PFSK-1 (cell line): ENCODE measurements around the gene TTC28.

Experiments
- FOXP2 ChIP-seq: optimal IDR thresholded peaks from 2 replicates; pipeline ENCODE3; 2011; ENCODE audit warnings: borderline replicate concordance, control low read depth, inconsistent platforms; ENCODE audit not compliant: insufficient read depth; ENCODE audit errors: extremely low read length, extremely low read depth
- POLR2AphosphoS5 ChIP-seq: IDR thresholded peaks from 2 replicates; pipeline ENCODE4 v1.6.1; 2012; ENCODE audit warnings: low read depth, mild to moderate bottlenecking, control low read depth, low read length, moderate library complexity
- REST ChIP-seq, 2 experiments: IDR thresholded peaks; 2 replicates each; pipeline versions ENCODE4 v1.6.1 to v1.8.0; 2011 to 2012; ENCODE audit warnings: low read depth in 2 of 2, low read length in 2 of 2, control low read depth in 1 of 2, inconsistent platforms in 1 of 2, mild to moderate bottlenecking in 1 of 2, moderate library complexity in 1 of 2; ENCODE audit not compliant: insufficient read depth in 1 of 2
- SIN3A ChIP-seq: IDR thresholded peaks from 2 replicates; pipeline ENCODE4 v1.6.1; 2012; ENCODE audit warnings: mild to moderate bottlenecking, low read length, moderate library complexity, borderline replicate concordance; ENCODE audit not compliant: insufficient read depth
- TAF1 ChIP-seq: IDR thresholded peaks from 2 replicates; pipeline ENCODE4 v1.6.1; 2012; ENCODE audit warnings: low read length, control low read depth, borderline replicate concordance; ENCODE audit not compliant: insufficient read depth

TTC28 gene

GRCh38 chr22:28024422-28024888 lies 655.2 kb downstream of the TTC28 start:
- TF ChIP-seq TAF1 (no peak), POLR2AphosphoS5 (no peak), FOXP2 (no peak), SIN3A (no peak), REST (IDR thresholded peaks at IDR 0.05; ENCODE audit: insufficient read depth in 1 of 2, low read depth in 2 of 2, low read length in 2 of 2) (no peak)

- TF ChIP-seq SIN3A (no peak), REST (IDR thresholded peaks at IDR 0.05; ENCODE audit: insufficient read depth in 1 of 2, low read depth in 2 of 2, low read length in 2 of 2) (no peak), POLR2AphosphoS5 (no peak), TAF1 (no peak), FOXP2 (no peak)
Measured at GRCh38 chr22:28023774-28024173, 655.9 kb downstream of the TTC28 start.

GRCh38 chr22:28023036-28023435 lies 656.6 kb downstream of the TTC28 start:
- no peak for TF ChIP-seq FOXP2
- TF ChIP-seq SIN3A, result no peak

GRCh38 chr22:28021998-28022660 lies 657.5 kb downstream of the TTC28 start:
- TF ChIP-seq POLR2AphosphoS5 (no peak), REST (IDR thresholded peaks at IDR 0.05; ENCODE audit: insufficient read depth in 1 of 2, low read depth in 2 of 2, low read length in 2 of 2) (no peak), TAF1 (no peak), SIN3A (no peak), FOXP2 (no peak)

GRCh38 chr22:28021116-28021997 lies 658.3 kb downstream of the TTC28 start:
- TF ChIP-seq POLR2AphosphoS5, result no peak
- no peak for TF ChIP-seq SIN3A
- no peak for TF ChIP-seq REST (IDR thresholded peaks at IDR 0.05; ENCODE audit: insufficient read depth in 1 of 2, low read depth in 2 of 2, low read length in 2 of 2)
- TF ChIP-seq FOXP2, result no peak
- TF ChIP-seq TAF1, result no peak
